Inflammatory macrophage treated with lipopolysaccharide for 4 hours (primary cell): ENCODE measurements around the gene USH2A.

Source experiments
- DNase-seq: peaks from one replicate; pipeline ENCODE4 v3.0.0-alpha.2; 2020

The USH2A gene

DNA sequence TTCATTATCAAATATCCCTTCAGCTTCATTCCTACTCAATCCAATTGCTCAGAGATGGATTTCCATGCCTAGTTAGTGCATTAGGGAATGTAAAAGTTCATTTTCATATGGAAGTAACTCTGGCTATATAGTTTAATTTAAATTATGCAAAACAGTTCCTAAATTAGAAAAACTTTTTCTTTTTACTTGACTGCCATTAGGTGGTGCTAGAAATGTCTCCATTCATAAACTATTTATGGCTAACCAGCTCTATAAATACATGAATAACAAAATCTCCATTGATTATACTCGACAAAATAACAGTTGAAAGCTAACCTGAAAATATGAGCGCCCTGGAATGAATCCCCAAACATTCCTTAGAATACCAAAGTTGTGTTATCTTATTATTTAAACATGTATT is 311.4 kb downstream of the USH2A start:
- no peak for DNase-seq

DNA sequence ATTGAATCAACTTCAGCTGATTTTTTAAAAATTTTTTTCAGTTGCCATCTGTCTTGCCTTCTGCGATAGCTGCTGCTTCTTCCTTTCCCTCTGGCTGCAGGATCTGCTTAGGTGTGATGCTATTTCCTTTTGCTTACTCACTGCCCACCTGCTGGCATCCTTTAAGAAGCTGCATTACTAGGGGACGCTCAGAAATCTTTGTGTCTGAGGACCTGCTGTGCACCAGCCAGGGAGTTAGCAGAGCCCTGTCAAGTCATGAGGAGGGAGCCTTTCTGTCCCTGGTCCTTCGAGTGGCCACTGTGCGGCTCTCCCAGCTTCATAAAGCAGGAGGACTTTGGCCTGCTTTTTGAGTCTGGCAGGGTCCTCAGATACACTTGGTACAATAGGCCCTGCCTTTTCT is 327.8 kb downstream of the USH2A start:
- no peak for DNase-seq

DNA sequence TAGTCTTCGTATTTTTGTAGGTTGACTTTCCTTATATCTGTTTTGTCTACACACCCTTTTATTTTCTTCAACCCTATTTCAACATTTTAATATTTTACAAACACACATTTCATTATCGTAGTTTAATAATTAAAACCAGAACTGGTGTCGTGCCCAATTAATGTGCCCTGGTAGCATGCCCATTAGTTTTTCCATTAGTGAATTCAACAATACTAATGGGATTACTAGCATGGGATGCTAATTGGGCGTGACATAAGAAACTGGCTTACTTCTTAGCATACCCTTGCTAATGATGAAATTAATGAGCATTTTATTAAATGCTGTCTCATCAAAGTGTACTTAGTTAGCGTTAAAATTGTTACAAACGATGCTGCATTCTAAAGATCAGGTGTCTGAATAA is 332.7 kb downstream of the USH2A start:
- no peak for DNase-seq

DNA sequence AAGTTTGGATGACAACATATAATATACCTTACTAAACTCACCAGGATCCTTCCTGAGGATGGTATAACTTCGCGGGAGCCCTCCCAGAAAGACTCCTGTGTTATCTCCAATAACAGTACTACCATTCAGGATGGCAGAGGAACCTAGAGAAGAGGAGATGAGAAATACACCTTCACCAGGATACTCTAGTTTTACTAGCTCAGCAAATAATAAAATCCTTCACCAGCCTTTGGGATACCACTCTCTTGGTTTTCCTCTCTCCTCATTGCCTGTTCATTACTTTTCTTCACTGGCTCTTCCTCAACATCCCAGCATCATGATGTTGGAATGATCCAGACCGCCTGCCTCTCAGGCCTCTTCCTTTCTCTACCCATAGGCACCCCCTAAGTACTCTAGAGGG is 336.6 kb downstream of the USH2A start:
- DNase-seq: no peak

DNA sequence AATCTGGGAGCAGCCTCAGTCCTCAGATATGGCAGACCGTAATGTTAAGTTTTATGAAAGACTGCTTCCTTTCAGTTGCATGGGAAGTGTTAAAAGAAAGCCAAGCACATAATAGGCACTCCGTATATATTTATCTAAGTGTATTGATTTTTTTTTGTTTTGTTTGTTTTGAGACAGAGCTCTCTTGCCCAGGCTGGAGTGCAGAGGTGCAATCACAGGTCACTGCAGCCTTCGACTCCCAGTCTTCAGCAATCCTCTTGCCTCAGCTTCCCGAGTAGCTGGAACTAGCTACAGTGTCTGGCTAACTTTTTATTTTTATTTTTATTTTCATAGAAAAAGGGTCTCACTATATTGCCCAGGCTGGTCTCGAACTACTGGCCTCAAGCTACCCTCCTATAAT is 341.8 kb downstream of the USH2A start:
- DNase-seq: no peak

DNA sequence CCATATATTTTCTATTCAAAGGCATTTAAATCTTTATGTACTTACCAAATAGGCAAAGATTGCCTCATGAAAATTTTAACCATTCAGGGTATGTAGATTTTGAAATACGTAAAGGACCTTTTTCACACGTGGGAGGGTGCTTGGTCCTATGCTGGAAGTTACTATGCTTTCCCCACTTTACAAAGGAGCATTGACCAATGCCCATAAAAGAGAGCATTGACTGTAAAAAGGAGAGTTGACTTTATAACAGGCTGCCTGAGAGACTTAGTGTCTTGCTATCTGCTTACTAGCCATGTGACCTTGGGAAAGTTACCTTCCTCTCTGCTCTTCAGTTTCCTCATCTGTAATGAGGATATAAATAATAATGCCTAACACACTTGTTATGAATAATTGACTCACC is 346.5 kb downstream of the USH2A start:
- no peak for DNase-seq

DNA sequence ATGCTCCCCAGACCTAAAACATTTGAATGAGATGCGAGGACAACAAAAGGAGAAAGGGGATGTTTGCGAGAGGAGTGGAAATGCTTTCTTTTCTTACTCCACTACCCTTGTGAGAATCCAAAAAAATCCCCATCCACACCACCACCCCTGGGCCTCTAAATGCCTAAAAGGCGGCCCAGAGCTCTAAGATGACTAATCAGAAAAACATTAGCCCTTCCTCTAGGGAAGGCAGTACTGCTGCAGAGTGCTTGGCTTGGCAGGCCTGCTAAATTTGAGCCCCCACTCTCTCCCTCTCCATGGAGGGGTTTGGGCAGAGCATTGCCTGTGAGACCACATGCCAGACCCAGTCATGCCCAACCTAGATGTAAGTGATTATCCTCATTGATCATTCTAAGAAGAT is 347.9 kb downstream of the USH2A start:
- no peak for DNase-seq

DNA sequence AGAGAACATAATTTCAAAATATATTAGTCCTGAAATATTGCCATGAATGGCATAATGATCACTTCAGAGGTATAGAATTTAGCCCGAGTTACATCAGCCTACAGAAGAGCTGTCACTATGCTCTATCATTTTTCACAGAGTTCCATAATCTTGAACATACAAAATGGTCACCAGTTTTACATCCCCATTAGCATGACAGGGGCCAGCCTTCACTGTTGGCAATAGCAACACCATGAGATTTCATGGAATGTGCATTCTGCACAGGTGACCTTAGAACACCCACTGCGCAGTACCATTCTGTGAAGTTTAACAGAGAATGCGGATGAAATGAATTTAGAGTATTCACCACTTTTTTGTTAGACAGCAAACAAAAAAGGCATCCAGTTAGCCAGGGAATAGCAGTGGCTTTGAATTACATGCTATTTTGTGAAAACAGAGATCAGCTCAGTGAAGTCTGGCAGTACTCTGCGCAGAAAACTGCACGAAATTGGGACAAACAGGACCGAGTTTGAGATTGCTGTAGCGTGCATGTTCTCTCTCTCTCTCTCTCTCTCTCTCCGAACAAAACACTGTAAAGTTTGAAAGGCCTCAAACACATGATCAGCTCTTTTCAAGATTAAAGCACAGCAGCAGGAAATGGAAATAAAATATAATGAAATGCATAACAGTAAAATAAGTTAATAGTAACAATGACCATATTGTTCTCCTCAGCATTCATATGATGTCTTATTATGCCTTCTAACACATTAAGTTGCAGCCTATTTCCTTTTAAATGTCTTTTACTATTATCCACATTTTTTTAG is 349.3 kb downstream of the USH2A start:
- no peak for DNase-seq

DNA sequence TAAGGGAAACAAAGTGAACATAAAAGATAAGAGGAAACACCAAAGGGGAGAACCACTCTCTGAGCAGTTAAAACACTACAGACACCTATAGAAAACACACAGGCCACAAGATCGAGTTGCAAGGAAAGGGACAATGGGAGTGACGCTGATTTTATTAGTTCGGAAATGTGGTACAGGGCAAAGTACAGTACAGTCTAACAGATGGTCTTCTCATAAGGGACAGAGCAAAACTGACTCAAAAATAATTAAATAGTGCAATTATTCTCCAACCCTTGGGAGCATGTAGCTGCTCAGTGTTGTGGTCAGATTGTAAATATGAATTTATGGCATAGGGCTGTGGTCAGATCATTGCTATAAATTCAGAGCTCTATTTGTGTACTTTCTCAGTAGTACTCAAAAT is 352.0 kb downstream of the USH2A start:
- no peak for DNase-seq

DNA sequence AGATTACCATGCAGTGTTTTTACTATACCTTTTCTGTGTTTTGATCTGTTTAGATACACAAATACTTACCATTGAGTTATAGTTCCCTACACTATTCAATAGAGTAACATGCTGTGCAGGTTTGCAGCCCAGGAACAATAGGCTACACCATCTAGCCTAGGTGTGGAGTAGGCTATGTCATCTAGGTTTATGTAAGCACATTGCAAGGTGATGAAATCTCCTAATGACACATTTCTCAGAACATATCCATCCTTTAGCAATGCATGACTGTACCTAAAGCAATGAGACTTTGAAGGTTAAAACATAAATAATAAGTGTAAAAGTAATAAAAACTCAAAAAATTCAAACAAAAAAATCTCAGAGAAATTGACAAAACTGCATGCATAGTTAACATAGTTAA is 358.6 kb downstream of the USH2A start:
- DNase-seq: no peak

DNA sequence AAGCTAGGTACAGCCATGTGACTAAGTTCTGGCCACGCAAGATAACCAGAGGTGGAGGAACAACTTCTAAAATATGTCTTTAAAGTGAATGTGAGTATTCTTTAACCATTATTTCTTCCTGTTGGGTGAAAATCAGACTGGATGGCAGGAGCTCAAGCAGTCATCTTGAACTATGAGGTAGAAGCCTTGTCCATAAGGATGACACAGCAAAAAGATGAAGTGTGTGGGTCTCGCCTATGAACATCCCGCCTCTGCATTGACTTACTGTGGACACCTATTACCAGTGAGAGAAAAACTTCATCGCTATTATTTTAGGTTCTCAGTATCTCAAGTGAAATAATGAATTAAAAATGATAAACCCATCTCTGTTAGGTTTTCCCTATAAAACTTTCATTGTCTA is 365.3 kb downstream of the USH2A start:
- no peak for DNase-seq

DNA sequence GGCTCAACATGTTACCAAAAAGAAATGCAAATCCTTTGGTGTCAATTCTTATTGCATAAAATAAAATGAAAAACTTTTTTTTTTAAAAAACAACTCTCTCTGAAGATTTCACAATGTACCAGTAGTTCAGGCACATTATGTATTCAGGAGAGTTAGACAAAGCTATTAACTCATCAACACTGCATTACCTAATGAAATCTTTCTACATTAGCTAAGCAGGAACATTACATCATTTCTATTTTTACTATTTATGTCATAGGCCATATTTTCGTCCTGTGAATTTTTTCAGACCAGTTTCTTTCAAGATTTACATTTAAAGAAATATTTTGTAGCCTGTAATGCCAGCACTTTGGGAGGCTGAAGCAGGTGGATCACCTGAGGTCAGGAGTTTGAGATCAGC is 366.2 kb downstream of the USH2A start:
- peak; percentile 3 for DNase-seq

DNA sequence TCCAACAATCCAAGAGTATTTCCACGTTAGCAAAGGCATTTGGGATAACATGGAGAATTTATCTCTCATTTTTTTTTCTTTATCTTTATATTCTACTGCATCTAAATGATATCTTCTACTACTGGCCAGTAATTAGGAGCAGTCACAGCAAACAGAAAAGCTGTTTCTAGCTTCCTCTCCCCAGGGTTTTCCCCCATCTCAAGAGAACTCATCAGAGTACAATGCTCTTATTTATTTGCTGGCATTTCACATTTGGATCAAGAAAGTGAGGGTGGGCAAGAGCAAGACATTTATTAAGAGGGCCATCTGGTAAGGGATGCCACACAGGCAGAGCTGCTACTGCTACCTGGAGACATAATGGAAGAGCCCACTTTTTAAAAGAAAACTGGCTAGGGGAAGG is 368.2 kb downstream of the USH2A start:
- DNase-seq: no peak

DNA sequence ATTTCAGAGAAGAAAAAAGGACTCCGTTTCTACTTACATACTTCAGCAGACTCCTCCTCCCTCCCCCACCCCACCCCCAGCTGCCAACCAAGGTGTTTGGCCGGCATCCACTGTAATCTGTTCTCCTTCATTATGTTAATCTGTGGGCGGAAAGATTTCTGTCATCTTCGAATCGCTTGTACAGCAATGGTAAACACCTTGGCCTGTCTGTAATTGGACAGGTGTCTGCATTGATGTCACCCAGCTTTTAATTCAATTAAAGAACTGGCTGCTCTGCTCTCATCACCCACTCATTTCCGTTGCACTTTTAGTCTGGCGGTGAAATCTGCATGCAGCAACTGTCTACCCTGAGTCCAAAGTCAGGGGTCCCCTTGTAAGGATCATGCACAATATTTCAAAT is 368.6 kb downstream of the USH2A start:
- no peak for DNase-seq

DNA sequence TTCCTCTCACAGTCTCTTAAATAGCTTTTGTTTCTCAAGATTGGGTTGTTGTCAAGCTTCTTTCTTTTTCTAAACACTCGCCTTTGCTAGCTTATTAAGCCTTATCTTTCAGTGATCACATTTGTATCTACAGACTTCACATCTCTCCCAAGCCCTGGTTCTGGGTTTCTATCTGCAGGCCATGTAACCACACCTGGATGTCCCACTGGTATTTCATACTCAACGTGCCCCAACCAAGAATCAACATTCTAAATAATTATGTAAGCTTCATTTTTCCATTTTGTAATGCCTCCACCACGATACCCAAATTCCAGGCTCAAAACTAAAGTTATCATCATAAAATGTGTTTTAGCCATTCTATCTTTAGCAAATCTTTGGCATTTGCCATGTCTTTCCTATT is 372.2 kb downstream of the USH2A start:
- DNase-seq: no peak

DNA sequence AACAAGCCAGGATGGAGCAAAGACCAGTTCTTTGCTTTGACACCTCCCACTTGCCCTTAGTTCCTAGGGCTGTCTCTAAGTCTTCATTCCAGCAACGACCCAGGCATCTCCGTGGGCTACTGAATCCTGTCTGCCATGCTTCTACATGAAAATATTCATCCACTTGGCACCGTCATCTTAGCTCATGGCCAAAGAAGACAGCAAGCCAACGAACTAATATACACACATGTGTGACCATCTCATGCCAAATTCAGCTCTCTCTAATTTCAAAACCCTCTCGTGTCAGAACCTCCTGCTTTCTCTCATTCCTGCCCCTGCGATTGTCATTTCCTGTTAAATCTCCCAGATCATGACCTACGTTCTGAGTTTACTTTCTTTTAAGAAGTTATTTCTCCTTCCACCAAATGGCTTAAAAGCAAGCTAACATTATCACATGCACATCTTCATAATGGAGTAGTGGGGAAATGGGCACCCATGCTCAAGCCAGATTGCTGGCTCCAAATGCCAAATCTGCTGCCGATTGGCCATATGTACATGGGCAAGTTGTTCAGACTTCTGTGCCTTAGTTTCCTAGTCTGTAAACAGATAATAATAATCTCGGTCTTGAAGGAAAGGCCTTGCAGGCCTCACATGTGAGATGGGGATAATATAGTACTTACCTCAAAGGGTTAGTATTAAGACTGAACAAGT is 373.4 kb downstream of the USH2A start:
- no peak for DNase-seq

DNA sequence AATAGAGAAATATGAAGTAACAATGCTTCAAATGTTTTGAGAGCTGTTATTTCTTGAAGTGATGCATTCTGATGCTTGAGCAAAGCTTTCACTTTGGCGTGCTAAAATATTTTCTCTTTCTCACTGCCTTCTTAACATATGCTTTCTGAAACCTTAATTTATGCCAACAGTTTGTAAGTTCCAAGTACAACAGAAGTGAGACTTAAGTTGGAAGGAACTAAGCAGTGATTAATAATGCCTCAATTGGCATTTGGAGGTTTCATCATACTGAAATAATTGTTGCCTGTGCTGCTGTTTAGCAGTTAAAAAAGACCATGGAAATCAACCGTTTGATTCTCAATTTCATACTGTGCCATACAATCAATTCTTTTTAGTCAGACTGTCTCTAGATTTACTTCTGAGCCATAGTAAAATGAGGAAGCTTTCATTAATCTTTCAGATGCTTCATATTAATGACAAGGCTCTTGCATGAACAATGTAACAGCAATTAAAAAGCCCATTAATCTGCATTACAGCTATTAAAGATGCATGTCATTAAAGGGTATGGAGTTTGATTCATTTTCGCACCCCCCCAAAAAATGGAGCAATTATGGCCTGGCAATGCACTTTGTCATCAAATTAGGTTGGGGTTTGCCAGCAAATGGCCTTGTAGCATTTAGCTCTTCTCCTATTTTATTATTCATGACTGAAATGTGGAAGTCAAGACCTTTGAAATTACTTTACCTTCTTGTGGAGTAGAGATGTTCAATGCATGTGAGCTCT is 375.3 kb downstream of the USH2A start:
- DNase-seq: no peak

DNA sequence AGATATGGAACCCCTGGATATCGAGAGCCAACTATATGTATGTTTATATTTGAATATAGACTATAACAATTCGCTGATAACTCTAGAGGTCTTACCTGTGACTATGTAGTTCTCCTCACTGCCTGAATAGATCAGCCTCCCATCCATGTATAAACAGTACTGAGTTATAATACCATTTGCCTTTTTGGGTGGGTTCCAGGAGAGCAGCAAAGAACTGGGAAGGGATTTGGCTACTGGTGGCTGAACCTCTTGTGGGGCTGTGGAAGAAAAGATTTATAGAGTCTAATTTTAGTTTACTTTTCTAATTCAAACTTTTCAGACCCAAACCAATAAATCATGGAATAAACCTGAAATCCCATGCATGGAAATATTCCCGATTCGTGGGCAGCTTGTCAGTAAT is 376.9 kb downstream of the USH2A start:
- no peak for DNase-seq

DNA sequence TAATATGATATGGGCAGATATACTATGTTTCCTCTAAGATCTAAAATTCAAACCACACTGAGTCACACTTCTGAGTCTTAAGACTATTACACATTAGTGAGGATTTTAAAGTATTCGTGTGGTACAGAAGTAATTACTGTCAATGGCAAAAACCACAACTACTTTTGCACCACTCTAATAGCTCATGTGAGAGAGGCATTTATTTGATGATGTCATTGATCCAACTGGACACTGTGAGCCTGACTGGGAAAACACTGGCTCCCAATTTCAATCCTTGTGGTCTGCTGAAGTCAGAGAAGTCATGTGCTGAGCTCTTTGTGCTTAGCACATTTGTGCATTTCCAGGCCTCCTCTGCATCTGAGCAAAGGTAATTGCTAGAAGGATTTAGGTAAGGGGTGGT is 377.8 kb downstream of the USH2A start:
- no peak for DNase-seq

DNA sequence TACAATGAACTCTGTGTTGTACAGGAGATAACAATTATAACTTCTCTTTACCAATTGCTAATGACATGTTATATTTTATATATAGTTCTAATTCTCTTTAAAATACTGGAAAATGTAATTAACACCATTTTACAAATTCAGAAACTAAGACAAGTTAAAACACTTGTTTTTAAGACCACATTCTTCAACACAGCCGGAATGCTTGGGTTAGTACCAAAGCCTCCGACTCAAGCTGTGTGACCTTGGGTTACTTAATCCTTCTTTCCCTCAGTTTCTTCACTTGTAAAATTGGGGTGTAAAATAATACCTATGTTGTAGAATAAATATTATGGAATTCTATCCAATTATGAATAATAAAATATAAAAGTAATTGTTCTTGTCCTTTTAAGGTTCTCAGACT is 378.7 kb downstream of the USH2A start:
- DNase-seq: no peak

DNA sequence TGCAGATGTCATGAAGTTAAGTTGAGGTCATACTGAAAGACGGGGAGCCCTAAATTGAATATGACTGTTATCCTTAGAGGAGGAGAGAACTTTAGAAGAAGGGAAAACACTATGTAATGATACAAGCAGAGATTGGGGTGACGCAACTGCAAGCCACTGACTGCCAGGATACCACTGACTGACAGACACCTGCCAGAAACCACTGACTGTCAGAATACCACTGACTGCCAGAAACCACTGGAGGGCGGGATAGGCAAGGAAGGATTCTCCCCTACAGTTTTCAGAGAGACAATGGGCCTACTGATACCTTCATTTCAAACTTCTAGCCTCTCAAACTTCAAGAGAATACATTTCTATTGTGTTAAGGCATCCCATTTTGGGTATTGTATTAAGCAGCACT is 388.7 kb downstream of the USH2A start:
- no peak for DNase-seq

DNA sequence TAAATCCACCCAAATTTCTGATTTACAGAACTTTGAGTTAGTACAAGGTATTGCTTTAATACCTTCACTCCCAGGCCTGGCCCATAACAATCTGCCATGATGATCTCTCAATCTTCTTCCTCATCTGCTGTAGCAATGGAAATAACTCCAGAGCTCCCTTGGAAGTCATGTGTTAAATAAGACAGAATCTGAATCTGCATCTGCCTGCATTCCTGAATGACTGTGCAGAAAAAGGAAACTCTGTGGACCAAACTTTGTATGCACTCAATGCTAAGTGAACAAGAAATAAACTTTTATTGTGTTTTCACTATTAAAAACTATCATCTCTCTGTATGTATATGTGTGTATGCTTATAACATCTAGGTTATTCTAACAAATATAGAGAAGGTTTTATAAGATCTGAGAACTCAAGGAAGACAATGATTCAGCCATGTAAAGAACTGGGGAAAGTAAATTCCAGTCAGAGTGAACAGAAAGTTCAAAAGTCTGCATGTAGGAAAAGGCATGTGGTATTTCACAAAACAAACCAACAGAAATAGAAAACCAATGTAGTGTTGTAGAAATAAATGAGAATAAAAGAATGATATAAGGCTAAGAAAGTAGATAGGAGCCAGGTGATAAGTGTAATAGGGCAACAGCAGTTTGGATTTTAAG is 390.2 kb downstream of the USH2A start:
- DNase-seq: no peak

DNA sequence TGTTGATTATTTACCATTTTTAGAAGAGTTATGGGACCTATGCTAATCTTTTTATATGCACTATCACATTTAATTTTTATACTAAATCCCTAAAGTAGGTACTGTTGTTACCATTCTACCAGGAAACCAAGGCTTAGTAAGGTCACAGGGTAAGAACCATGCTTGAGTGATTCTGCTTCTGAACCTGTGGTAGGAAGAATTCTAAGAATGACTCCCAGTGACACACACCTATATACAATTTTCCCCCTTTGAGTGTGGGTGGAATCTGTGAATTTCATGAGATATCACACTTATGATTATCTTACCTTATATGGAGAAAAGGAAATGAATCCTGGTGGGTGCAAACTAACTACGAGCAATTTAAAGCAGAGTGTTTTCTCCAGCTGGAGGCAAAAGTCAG is 391.0 kb downstream of the USH2A start:
- DNase-seq: no peak

DNA sequence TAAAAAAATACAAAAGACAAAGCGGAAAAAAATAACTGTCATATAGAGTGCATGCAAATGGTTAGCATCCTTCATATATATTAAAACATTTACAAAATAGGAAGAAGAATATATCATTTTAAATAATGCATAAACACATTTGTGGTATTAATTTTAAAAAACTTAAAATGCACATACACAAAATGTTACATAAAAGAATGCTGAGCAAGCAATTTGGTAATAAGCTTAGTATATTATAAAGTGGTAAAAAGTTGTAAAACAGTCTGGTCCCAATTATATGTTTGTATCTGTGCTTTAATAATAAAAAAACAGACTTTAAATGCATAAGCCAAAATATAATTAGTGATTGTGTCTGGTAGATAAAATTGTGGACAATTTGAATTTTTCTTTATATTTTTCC is 394.6 kb downstream of the USH2A start:
- DNase-seq: no peak
